LNCaP clone FGC (cell line): Measurements from ENCODE around the gene CLEC16A.

Experiments
- DNase-seq: peaks from one replicate; pipeline ENCODE4 v3.0.0-alpha.2; 2011; ENCODE audit warnings: low read depth
- H3K4me3 ChIP-seq: 2 replicates; pipeline ENCODE4 v1.5.1; 2011; ENCODE audit warnings: mild to moderate bottlenecking, low read depth, low read length, control low read depth
- CTCF ChIP-seq: IDR thresholded peaks from 2 replicates; pipeline ENCODE4 v1.5.1; 2012; ENCODE audit warnings: mild to moderate bottlenecking; ENCODE audit not compliant: control insufficient read depth, insufficient read depth; ENCODE audit errors: extremely low read depth

The CLEC16A gene

GRCh38 chr16:11094075-11094856 is 149.9 kb downstream of the CLEC16A start:
- TF ChIP-seq CTCF: no peak
- no peak for DNase-seq
- no peak overlapping the region for H3K4me3 ChIP-seq

- no peak overlapping the region for H3K4me3 ChIP-seq
- no peak for DNase-seq
- TF ChIP-seq CTCF: no peak
Measured at GRCh38 chr16:11094857-11095565, 150.6 kb downstream of the CLEC16A start.

- no peak overlapping the region for H3K4me3 ChIP-seq
- TF ChIP-seq CTCF: no peak
- DNase-seq: no peak
Measured at GRCh38 chr16:11095935-11096334, 151.6 kb downstream of the CLEC16A start.

GRCh38 chr16:11097094-11097786 is 152.9 kb downstream of the CLEC16A start:
- no peak for TF ChIP-seq CTCF
- DNase-seq: no peak
- H3K4me3 ChIP-seq: no peak overlapping the region

- DNase-seq: no peak
- H3K4me3 ChIP-seq: no peak overlapping the region
- no peak for TF ChIP-seq CTCF
Measured at GRCh38 chr16:11097787-11098167, 153.4 kb downstream of the CLEC16A start.

- no peak for TF ChIP-seq CTCF
- DNase-seq: no peak
- no peak overlapping the region for H3K4me3 ChIP-seq
Measured at GRCh38 chr16:11098601-11099390, 154.4 kb downstream of the CLEC16A start.
